ENCODE data around the gene MYO19. TPM values are rescaled to one million over a fixed set of nuclear protein-coding genes. Genes with fewer than 3 reads are reported as not detected.
A peak's percentile ranks its signal among the peaks of the same experiment; 100 is the strongest.

The MYO19 gene
- total and polyA plus RNA-seq, 9 of the 15 experiments (the other 6 are each of a cell fraction or from before 2014, with no cell fraction given) = 21.6 to 176 (median 129) TPM

- TF ChIP-seq RREB1 (CRISPR knock-in tag; IDR thresholded peaks at IDR 0.05) (0 out of 2 replicates have a peak, but pooled peaks have one; percentile 9), SMAD2 (IDR thresholded peaks at IDR 0.05; ENCODE audit: low read depth, low read length) (no peak), KAT8 (IDR thresholded peaks at IDR 0.05; ENCODE audit: low read depth) (no peak), TCF3 (CRISPR knock-in tag; IDR thresholded peaks at IDR 0.05) (no peak), PPARD (CRISPR knock-in tag; IDR thresholded peaks at IDR 0.05) (no peak), NCOA4 (IDR thresholded peaks at IDR 0.05; ENCODE audit: partially characterized antibody) (no peak), SP2 (IDR thresholded peaks at IDR 0.05; ENCODE audit: extremely low read depth, low read depth, low read length, poor library complexity, severe bottlenecking) (no peak), BCL6 (CRISPR knock-in tag; IDR thresholded peaks at IDR 0.05) (no peak), NFIX (CRISPR knock-in tag; IDR thresholded peaks at IDR 0.05; ENCODE audit: low read depth) (no peak), ZNF212 (CRISPR knock-in tag; IDR thresholded peaks at IDR 0.05) (no peak), ZNF695 (CRISPR knock-in tag; IDR thresholded peaks at IDR 0.05) (0 out of 2 replicates have a peak, but pooled peaks have one; percentile 20), MECOM (CRISPR knock-in tag; IDR thresholded peaks at IDR 0.05) (no peak), POLR3G (IDR thresholded peaks at IDR 0.05; ENCODE audit: extremely low read depth, insufficient read length, insufficient replicate concordance) (no peak), PURB (CRISPR knock-in tag; IDR thresholded peaks at IDR 0.05; ENCODE audit: low read depth) (no peak), TRIM24 (IDR thresholded peaks at IDR 0.05) (no peak; a peak in 1 of 4 replicates), ZNF76 (CRISPR knock-in tag; IDR thresholded peaks at IDR 0.05; ENCODE audit: borderline replicate concordance) (peak; percentile 27; the same call in 1 of the 2 replicates), U2AF1 (optimal IDR thresholded peaks at IDR 0.05; ENCODE audit: low read depth, low read length) (peak; percentile 31), ZNF785 (CRISPR knock-in tag; IDR thresholded peaks at IDR 0.05) (no peak), E2F8 (IDR thresholded peaks at IDR 0.05; ENCODE audit: low read depth, partially characterized antibody) (peak; percentile 91)
- TF ChIP-seq, protein P1, sequence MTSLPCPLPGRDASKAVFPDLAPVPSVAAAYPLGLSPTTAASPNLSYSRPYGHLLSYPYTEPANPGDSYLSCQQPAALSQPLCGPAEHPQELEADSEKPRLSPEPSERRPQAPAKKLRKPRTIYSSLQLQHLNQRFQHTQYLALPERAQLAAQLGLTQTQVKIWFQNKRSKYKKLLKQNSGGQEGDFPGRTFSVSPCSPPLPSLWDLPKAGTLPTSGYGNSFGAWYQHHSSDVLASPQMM (CRISPR knock-in tag; IDR thresholded peaks at IDR 0.05) = no peak
Measured at GRCh38 chr17:36534840-36535668, at the start of gene MYO19, which contains the start of gene PIGW (continued).

All from K562 (cell line).